Uterus (tissue), 2 donors: Measurements from ENCODE around the gene BMPR1B.
"Not testable (repeated sequence)": the region's sequence is repeated elsewhere in the genome, so short reads cannot be mapped to it uniquely, and the experiment has no call there.

ENCODE experiments used
- POLR2A ChIP-seq, 2 donors: fragments of 450-650 bp; IDR thresholded peaks; one replicate each; pipeline ENCODE4 v1.6.1; 2016; ENCODE audit warnings: antibody characterized with exemption in 2 of 2, mild to moderate bottlenecking in 1 of 2, moderate library complexity in 1 of 2
- TF ChIP-seq, protein P1 (sequence below), 4 experiments: fragments of 200-600 bp in 2 of 4; fragments of 450-650 bp in 2 of 4; sonication (generic) in 2 of 4; IDR thresholded peaks; one replicate each; pipeline ENCODE4 v1.5.1; 2016 to 2019; ENCODE audit warnings: antibody characterized with exemption in 4 of 4, mild to moderate bottlenecking in 2 of 4, moderate library complexity in 1 of 4

- TF ChIP-seq, protein P1, sequence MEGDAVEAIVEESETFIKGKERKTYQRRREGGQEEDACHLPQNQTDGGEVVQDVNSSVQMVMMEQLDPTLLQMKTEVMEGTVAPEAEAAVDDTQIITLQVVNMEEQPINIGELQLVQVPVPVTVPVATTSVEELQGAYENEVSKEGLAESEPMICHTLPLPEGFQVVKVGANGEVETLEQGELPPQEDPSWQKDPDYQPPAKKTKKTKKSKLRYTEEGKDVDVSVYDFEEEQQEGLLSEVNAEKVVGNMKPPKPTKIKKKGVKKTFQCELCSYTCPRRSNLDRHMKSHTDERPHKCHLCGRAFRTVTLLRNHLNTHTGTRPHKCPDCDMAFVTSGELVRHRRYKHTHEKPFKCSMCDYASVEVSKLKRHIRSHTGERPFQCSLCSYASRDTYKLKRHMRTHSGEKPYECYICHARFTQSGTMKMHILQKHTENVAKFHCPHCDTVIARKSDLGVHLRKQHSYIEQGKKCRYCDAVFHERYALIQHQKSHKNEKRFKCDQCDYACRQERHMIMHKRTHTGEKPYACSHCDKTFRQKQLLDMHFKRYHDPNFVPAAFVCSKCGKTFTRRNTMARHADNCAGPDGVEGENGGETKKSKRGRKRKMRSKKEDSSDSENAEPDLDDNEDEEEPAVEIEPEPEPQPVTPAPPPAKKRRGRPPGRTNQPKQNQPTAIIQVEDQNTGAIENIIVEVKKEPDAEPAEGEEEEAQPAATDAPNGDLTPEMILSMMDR (IDR thresholded peaks at IDR 0.05) = not testable (repeated sequence)
- not testable (repeated sequence) for TF ChIP-seq POLR2A (IDR thresholded peaks at IDR 0.05)
These were observed 413.6 kb downstream of the BMPR1B start for GRCh38 chr4:95171377-95171776.
